WTC11 (cell line): ENCODE data around the gene LAMB4. TPM values are rescaled to one million over a fixed set of nuclear protein-coding genes. Genes with fewer than 3 reads are reported as not detected.
A peak's percentile ranks its signal among the peaks of the same experiment; 100 is the strongest.

Experiments used
- ATAC-seq: fragments of 200-7000 bp; cut with Tn5 transposase; 2 replicates; pipeline ENCODE4 v1.10.0; 2021; ENCODE audit warnings: mild to moderate bottlenecking, moderate library complexity
- CTCF ChIA-PET: fragments of 300-600 bp; sonication (Branson Sonifier 250); formaldehyde crosslinking; loops from one replicate; lab custom pipeline; 2021; ENCODE audit warnings: antibody characterized with exemption; lab: Charles Lee
- POLR2A ChIA-PET: fragments of 350-600 bp; sonication (Branson Sonifier 250); formaldehyde crosslinking; loops from one replicate; lab custom pipeline; 2021; ENCODE audit warnings: antibody characterized with exemption; lab: Charles Lee
- DNase-seq: peaks from one replicate; pipeline ENCODE4 v3.0.0; 2021; ENCODE audit warnings: low spot score
- H3K27ac Mint-ChIP-seq: 2 replicates; pipeline ENCODE4 v1.8.0; 2021; ENCODE audit warnings: mixed read lengths
- H3K27me3 Mint-ChIP-seq: 2 replicates; pipeline ENCODE4 v1.8.0; 2021; ENCODE audit warnings: low read depth, mild to moderate bottlenecking, moderate library complexity, mixed read lengths
- H3K36me3 Mint-ChIP-seq: 2 replicates; pipeline ENCODE4 v1.8.0; 2021; ENCODE audit warnings: mixed read lengths
- H3K4me1 Mint-ChIP-seq: 2 replicates; pipeline ENCODE4 v1.8.0; 2022; ENCODE audit warnings: mixed read lengths
- H3K4me3 Mint-ChIP-seq: 2 replicates; pipeline ENCODE4 v1.8.0; 2021; ENCODE audit warnings: mild to moderate bottlenecking, moderate library complexity, mixed read lengths
- H3K9me3 Mint-ChIP-seq: 2 replicates; pipeline ENCODE4 v1.8.0; 2021; ENCODE audit warnings: mixed read lengths
- CDX4 ChIP-seq: fragments of 250-450 bp; sonication (Bioruptor Pico); IDR thresholded peaks from 2 replicates; pipeline ENCODE4 v1.9.0; 2021; ENCODE audit warnings: moderate library complexity, mild to moderate bottlenecking, inconsistent platforms, borderline replicate concordance
- ESRRA ChIP-seq: sonication (generic); formaldehyde crosslinking; IDR thresholded peaks from 2 replicates; pipeline ENCODE4 v1.8.1; 2022; ENCODE audit warnings: mild to moderate bottlenecking, missing genetic modification reagents, borderline replicate concordance
- ETV6 ChIP-seq: sonication (generic); formaldehyde crosslinking; IDR thresholded peaks from 2 replicates; pipeline ENCODE4 v1.8.1; 2022; ENCODE audit warnings: mild to moderate bottlenecking, missing genetic modification reagents
- FOXP1 ChIP-seq: sonication (generic); formaldehyde crosslinking; IDR thresholded peaks from 2 replicates; pipeline ENCODE4 v1.8.0; 2022; ENCODE audit warnings: missing genetic modification reagents, mild to moderate bottlenecking, moderate library complexity, borderline replicate concordance
- FOXP4 ChIP-seq: sonication (generic); formaldehyde crosslinking; IDR thresholded peaks from 2 replicates; pipeline ENCODE4 v1.8.0; 2022; ENCODE audit warnings: mild to moderate bottlenecking, missing genetic modification reagents
- GABPB1 ChIP-seq: sonication (generic); formaldehyde crosslinking; IDR thresholded peaks from 2 replicates; pipeline ENCODE4 v1.8.1; 2023; ENCODE audit warnings: mild to moderate bottlenecking, missing genetic modification reagents
- GRHL2 ChIP-seq: fragments of 250-450 bp; sonication (Bioruptor Pico); IDR thresholded peaks from 2 replicates; pipeline ENCODE4 v1.8.0; 2022; ENCODE audit warnings: mild to moderate bottlenecking, moderate library complexity; ENCODE audit not compliant: insufficient replicate concordance, severe bottlenecking
- HMGA2 ChIP-seq: fragments of 250-450 bp; sonication (Bioruptor Pico); IDR thresholded peaks from 2 replicates; pipeline ENCODE4 v1.4.0; 2021; ENCODE audit warnings: mild to moderate bottlenecking, moderate library complexity
- KAT7 ChIP-seq: sonication (generic); formaldehyde crosslinking; IDR thresholded peaks from 2 replicates; pipeline ENCODE4 v1.8.1; 2023; ENCODE audit warnings: missing genetic modification reagents, mild to moderate bottlenecking, borderline replicate concordance
- NFYB ChIP-seq: sonication (generic); formaldehyde crosslinking; conservative IDR thresholded peaks from 2 replicates; pipeline ENCODE4 v1.8.0; 2022; ENCODE audit warnings: low read depth, missing genetic modification reagents
- SOX15 ChIP-seq: fragments of 250-450 bp; sonication (Bioruptor Pico); IDR thresholded peaks from 2 replicates; pipeline ENCODE4 v1.9.0; 2021; ENCODE audit warnings: mild to moderate bottlenecking
- STAT6 ChIP-seq: sonication (generic); formaldehyde crosslinking; conservative IDR thresholded peaks from 2 replicates; pipeline ENCODE4 v1.8.1; 2023; ENCODE audit warnings: mild to moderate bottlenecking, low read depth, missing genetic modification reagents, moderate library complexity
- TCF7 ChIP-seq: sonication (generic); formaldehyde crosslinking; IDR thresholded peaks from 2 replicates; pipeline ENCODE4 v1.8.0; 2022; ENCODE audit warnings: mild to moderate bottlenecking, low read depth, missing genetic modification reagents, moderate library complexity
- TEAD1 ChIP-seq: sonication (generic); formaldehyde crosslinking; IDR thresholded peaks from 2 replicates; pipeline ENCODE4 v1.8.0; 2022; ENCODE audit warnings: mild to moderate bottlenecking, missing genetic modification reagents
- TP53 ChIP-seq: sonication (generic); formaldehyde crosslinking; IDR thresholded peaks from 2 replicates; pipeline ENCODE4 v1.8.1; 2023; ENCODE audit warnings: mild to moderate bottlenecking, missing genetic modification reagents
- USF1 ChIP-seq: sonication (generic); formaldehyde crosslinking; IDR thresholded peaks from 2 replicates; pipeline ENCODE4 v1.8.0; 2022; ENCODE audit warnings: mild to moderate bottlenecking, missing genetic modification reagents
- ZNF232 ChIP-seq: sonication (generic); formaldehyde crosslinking; IDR thresholded peaks from 2 replicates; pipeline ENCODE4 v1.8.0; 2022; ENCODE audit warnings: mild to moderate bottlenecking, missing genetic modification reagents
- ZNF396 ChIP-seq: fragments of 250-450 bp; sonication (Bioruptor Pico); IDR thresholded peaks from 2 replicates; pipeline ENCODE4 v1.8.0; 2021; ENCODE audit warnings: mild to moderate bottlenecking, moderate library complexity, borderline replicate concordance
- ZNF416 ChIP-seq: fragments of 250-450 bp; sonication (Bioruptor Pico); IDR thresholded peaks from 2 replicates; pipeline ENCODE4 v1.9.0; 2021; ENCODE audit warnings: mild to moderate bottlenecking, inconsistent platforms
- ZNF423 ChIP-seq: fragments of 250-450 bp; sonication (Bioruptor Pico); IDR thresholded peaks from 2 replicates; pipeline ENCODE4 v2.1.2; 2022; ENCODE audit warnings: mild to moderate bottlenecking, moderate library complexity
- total RNA-seq: library from RNA; stranded (reverse); gene quantifications from 3 replicates; pipeline ENCODE4 v1.2.3, GENCODE V29; 2021
- TF ChIP-seq, protein P1 (sequence below): sonication (generic); formaldehyde crosslinking; IDR thresholded peaks from 2 replicates; pipeline ENCODE4 v1.8.1; 2023; ENCODE audit warnings: mild to moderate bottlenecking, missing genetic modification reagents
- TF ChIP-seq, protein P2 (sequence below): sonication (generic); formaldehyde crosslinking; IDR thresholded peaks from 2 replicates; pipeline ENCODE4 v1.8.1; 2023; ENCODE audit warnings: mild to moderate bottlenecking, moderate library complexity, missing genetic modification reagents

The LAMB4 gene
- total RNA-seq, 1 experiment from 2014 or later: not detected

DNA sequence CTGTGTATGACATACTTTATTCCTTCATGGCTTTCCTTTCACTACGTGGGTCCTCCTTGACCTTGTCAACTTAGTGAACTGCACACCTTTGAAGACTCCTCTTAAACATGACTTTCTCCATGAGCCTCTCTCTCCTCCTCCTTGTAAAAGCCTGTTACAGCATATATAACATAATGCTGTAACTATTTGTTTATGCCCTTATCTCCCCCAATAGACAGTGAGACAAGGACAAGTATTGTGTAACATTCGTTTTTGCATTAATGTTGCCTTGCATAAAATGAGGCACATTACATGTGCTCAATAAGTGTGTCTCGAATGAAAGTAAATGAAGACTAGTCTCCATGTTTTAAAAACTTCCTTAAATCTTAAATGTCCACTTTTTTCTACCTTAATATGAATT lies 122.9 kb downstream of the LAMB4 start:
- H3K4me1 Mint-ChIP-seq: peaks cover 18% of the 10 kb centered on the region
- POLR2A ChIA-PET: no interaction called here
- CTCF ChIA-PET: no interaction called here
- H3K27ac Mint-ChIP-seq: no peak overlapping the region
- no peaks in the 10 kb centered on the region for H3K9me3 Mint-ChIP-seq
- no peak for DNase-seq
- no peaks in the 10 kb centered on the region for H3K36me3 Mint-ChIP-seq
- TF ChIP-seq TP53: no peak
- TF ChIP-seq ESRRA (CRISPR knock-in tag): no peak
- no peak for TF ChIP-seq GRHL2
- 0 out of 2 replicates have a peak, but pooled peaks have one; percentile 26 for TF ChIP-seq GABPB1 (CRISPR knock-in tag)
- TF ChIP-seq ETV6: no peak
- no peak for TF ChIP-seq HMGA2 (CRISPR knock-in tag)
- TF ChIP-seq ZNF416 (CRISPR knock-in tag): no peak
- no peak overlapping the region for H3K4me3 Mint-ChIP-seq
- ATAC-seq: no peak
- H3K27me3 Mint-ChIP-seq: peaks cover 65% of the 10 kb centered on the region

GRCh38 chr7:108004220-108005142 lies 125.7 kb downstream of the LAMB4 start:
- ATAC-seq: peak; percentile 27
- no peaks in the 10 kb centered on the region for H3K9me3 Mint-ChIP-seq
- POLR2A ChIA-PET: interaction anchor here (0.6 to 1.0 kb wide), 2 partner anchors 33 to 41 kb away, joined by 4 to 5 read pairs; no protein-coding TSS in a partner anchor
- H3K4me1 Mint-ChIP-seq: peaks cover 30% of the 10 kb centered on the region
- H3K4me3 Mint-ChIP-seq: peak overlapping the region; percentile 90
- no peak overlapping the region for H3K27ac Mint-ChIP-seq
- no peak for TF ChIP-seq FOXP4 (CRISPR knock-in tag)
- TF ChIP-seq NFYB (CRISPR knock-in tag): no peak
- TF ChIP-seq STAT6: no peak
- TF ChIP-seq TEAD1 (CRISPR knock-in tag): no peak
- no peak for TF ChIP-seq KAT7 (CRISPR knock-in tag)
- TF ChIP-seq FOXP1: no peak
- TF ChIP-seq ZNF423 (CRISPR knock-in tag): no peak
- no peak for TF ChIP-seq ZNF396 (CRISPR knock-in tag)
- TF ChIP-seq TCF7: no peak
- TF ChIP-seq, protein P1, sequence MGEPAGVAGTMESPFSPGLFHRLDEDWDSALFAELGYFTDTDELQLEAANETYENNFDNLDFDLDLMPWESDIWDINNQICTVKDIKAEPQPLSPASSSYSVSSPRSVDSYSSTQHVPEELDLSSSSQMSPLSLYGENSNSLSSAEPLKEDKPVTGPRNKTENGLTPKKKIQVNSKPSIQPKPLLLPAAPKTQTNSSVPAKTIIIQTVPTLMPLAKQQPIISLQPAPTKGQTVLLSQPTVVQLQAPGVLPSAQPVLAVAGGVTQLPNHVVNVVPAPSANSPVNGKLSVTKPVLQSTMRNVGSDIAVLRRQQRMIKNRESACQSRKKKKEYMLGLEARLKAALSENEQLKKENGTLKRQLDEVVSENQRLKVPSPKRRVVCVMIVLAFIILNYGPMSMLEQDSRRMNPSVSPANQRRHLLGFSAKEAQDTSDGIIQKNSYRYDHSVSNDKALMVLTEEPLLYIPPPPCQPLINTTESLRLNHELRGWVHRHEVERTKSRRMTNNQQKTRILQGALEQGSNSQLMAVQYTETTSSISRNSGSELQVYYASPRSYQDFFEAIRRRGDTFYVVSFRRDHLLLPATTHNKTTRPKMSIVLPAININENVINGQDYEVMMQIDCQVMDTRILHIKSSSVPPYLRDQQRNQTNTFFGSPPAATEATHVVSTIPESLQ (CRISPR knock-in tag): no peak
- no peak for TF ChIP-seq SOX15 (CRISPR knock-in tag)
- TF ChIP-seq USF1 (CRISPR knock-in tag): no peak
- TF ChIP-seq, protein P2, sequence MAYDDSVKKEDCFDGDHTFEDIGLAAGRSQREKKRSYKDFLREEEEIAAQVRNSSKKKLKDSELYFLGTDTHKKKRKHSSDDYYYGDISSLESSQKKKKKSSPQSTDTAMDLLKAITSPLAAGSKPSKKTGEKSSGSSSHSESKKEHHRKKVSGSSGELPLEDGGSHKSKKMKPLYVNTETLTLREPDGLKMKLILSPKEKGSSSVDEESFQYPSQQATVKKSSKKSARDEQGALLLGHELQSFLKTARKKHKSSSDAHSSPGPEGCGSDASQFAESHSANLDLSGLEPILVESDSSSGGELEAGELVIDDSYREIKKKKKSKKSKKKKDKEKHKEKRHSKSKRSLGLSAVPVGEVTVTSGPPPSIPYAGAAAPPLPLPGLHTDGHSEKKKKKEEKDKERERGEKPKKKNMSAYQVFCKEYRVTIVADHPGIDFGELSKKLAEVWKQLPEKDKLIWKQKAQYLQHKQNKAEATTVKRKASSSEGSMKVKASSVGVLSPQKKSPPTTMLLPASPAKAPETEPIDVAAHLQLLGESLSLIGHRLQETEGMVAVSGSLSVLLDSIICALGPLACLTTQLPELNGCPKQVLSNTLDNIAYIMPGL: no peak
- TF ChIP-seq ZNF232: no peak
- no peak for TF ChIP-seq CDX4
- CTCF ChIA-PET: interaction anchor here (0.9 to 5.8 kb wide), 5 partner anchors 10 to 141 kb away, joined by 3 to 37 read pairs (median 5); no protein-coding TSS in a partner anchor
- DNase-seq: peak; percentile 29
- H3K36me3 Mint-ChIP-seq: no peaks in the 10 kb centered on the region; the same call in 1 of the 2 replicates
- H3K27me3 Mint-ChIP-seq: peaks cover 79% of the 10 kb centered on the region
